ENCODE results near the gene GSTA2. TPM values are rescaled to one million over a fixed set of nuclear protein-coding genes. Genes with fewer than 3 reads are reported as not detected.
A peak's percentile ranks its signal among the peaks of the same experiment; 100 is the strongest.
"Not testable (repeated sequence)": the region's sequence is repeated elsewhere in the genome, so short reads cannot be mapped to it uniquely, and the experiment has no call there.

The GSTA2 gene
- total RNA-seq = 4.6 and 10.7 TPM in 2 replicates
- long read RNA-seq, transcript GSTA2-201 (7 exons, 1,313 nt) = major isoform, 9 of 9 reads
- long read RNA-seq, partial matches to known transcripts = 0 of 9 reads
- long read RNA-seq, other reads (novel, unspliced or antisense) = 0 of 9 reads

- H3K27ac Mint-ChIP-seq; H3K36me3 Mint-ChIP-seq (ENCODE audit: insufficient read depth); H3K27me3 Mint-ChIP-seq; DNase-seq (ENCODE audit: low spot score, unreplicated experiment): not testable (repeated sequence)
- H3K4me3 Mint-ChIP-seq (ENCODE audit: low read depth) = peak within 1 kb of the TSS; percentile 52
- H3K4me1 Mint-ChIP-seq (ENCODE audit: low read depth) = peaks cover 23% of the 10 kb centered on the region
- peaks cover 11% of the 10 kb centered on the region for H3K9me3 Mint-ChIP-seq (ENCODE audit: low read depth)
- peak; percentile 18 for TF ChIP-seq CTCF (IDR thresholded peaks at IDR 0.05; ENCODE audit: unreplicated experiment)
These were observed at the start of gene GSTA2 for GRCh38 chr6:52763322-52763916. TSS of gene GSTA2 (minus strand) at chr6:52763475. CDS start at chr6:52757947, 5,528 bp downstream.

- H3K4me1 Mint-ChIP-seq (ENCODE audit: low read depth); H3K27ac Mint-ChIP-seq; H3K36me3 Mint-ChIP-seq (ENCODE audit: insufficient read depth); H3K27me3 Mint-ChIP-seq; DNase-seq (ENCODE audit: low spot score, unreplicated experiment); H3K4me3 Mint-ChIP-seq (ENCODE audit: low read depth); H3K9me3 Mint-ChIP-seq (ENCODE audit: low read depth): not testable (repeated sequence)
These were observed 46.5 kb upstream of the GSTA2 start for GRCh38 chr6:52809777-52810176.

GRCh38 chr6:52808660-52809059 lies 45.4 kb upstream of the GSTA2 start:
- no peaks in the 10 kb centered on the region for H3K27me3 Mint-ChIP-seq
- no peak overlapping the region for H3K27ac Mint-ChIP-seq
- TF ChIP-seq CTCF (IDR thresholded peaks at IDR 0.05; ENCODE audit: unreplicated experiment) = no peak
- peaks cover 3% of the 10 kb centered on the region for H3K4me1 Mint-ChIP-seq (ENCODE audit: low read depth)
- H3K4me3 Mint-ChIP-seq (ENCODE audit: low read depth) = no peak overlapping the region
- DNase-seq (ENCODE audit: low spot score, unreplicated experiment) = no peak
- no peaks in the 10 kb centered on the region for H3K36me3 Mint-ChIP-seq (ENCODE audit: insufficient read depth)
- H3K9me3 Mint-ChIP-seq (ENCODE audit: low read depth) = no peaks in the 10 kb centered on the region

GRCh38 chr6:52803668-52804255 lies 40.5 kb upstream of the GSTA2 start, which contains the start of gene GSTA1:
TSS of gene GSTA1 (minus strand) at chr6:52803816. CDS start at chr6:52799267, 4,549 bp downstream.
- DNase-seq (ENCODE audit: low spot score, unreplicated experiment); H3K27me3 Mint-ChIP-seq; H3K9me3 Mint-ChIP-seq (ENCODE audit: low read depth); H3K36me3 Mint-ChIP-seq (ENCODE audit: insufficient read depth): not testable (repeated sequence)
- H3K4me3 Mint-ChIP-seq (ENCODE audit: low read depth) = peak within 1 kb of the TSS; percentile 62
- H3K4me1 Mint-ChIP-seq (ENCODE audit: low read depth) = peaks cover 21% of the 10 kb centered on the region
- H3K27ac Mint-ChIP-seq = peak within 1 kb of the TSS; percentile 29

GRCh38 chr6:52802806-52803205 lies 39.5 kb upstream of the GSTA2 start:
- no peak for TF ChIP-seq CTCF (IDR thresholded peaks at IDR 0.05; ENCODE audit: unreplicated experiment)

GRCh38 chr6:52801188-52801841 lies 38.0 kb upstream of the GSTA2 start:
- no peak overlapping the region for H3K4me3 Mint-ChIP-seq (ENCODE audit: low read depth)
- TF ChIP-seq CTCF (IDR thresholded peaks at IDR 0.05; ENCODE audit: unreplicated experiment) = no peak
- peaks cover 21% of the 10 kb centered on the region for H3K4me1 Mint-ChIP-seq (ENCODE audit: low read depth)
- no peak for DNase-seq (ENCODE audit: low spot score, unreplicated experiment)
- H3K9me3 Mint-ChIP-seq (ENCODE audit: low read depth) = no peaks in the 10 kb centered on the region
- peak overlapping the region; percentile 22 for H3K27ac Mint-ChIP-seq
- H3K27me3 Mint-ChIP-seq = no peaks in the 10 kb centered on the region
- no peaks in the 10 kb centered on the region for H3K36me3 Mint-ChIP-seq (ENCODE audit: insufficient read depth)

More at GRCh38 chr6:52802806-52803205, 39.5 kb upstream of the GSTA2 start:
- DNase-seq (ENCODE audit: low spot score, unreplicated experiment) = no peak
- no peaks in the 10 kb centered on the region for H3K36me3 Mint-ChIP-seq (ENCODE audit: insufficient read depth)
- H3K27me3 Mint-ChIP-seq = no peaks in the 10 kb centered on the region
- peak overlapping the region; percentile 14 for H3K27ac Mint-ChIP-seq
- peak overlapping the region; percentile 62 for H3K4me3 Mint-ChIP-seq (ENCODE audit: low read depth)
- H3K4me1 Mint-ChIP-seq (ENCODE audit: low read depth) = peaks cover 21% of the 10 kb centered on the region
- H3K9me3 Mint-ChIP-seq (ENCODE audit: low read depth) = no peaks in the 10 kb centered on the region

GRCh38 chr6:52799272-52799671 lies 36.0 kb upstream of the GSTA2 start:
- DNase-seq (ENCODE audit: low spot score, unreplicated experiment); H3K27ac Mint-ChIP-seq; H3K36me3 Mint-ChIP-seq (ENCODE audit: insufficient read depth); H3K4me3 Mint-ChIP-seq (ENCODE audit: low read depth); H3K27me3 Mint-ChIP-seq; H3K9me3 Mint-ChIP-seq (ENCODE audit: low read depth): not testable (repeated sequence)
- H3K4me1 Mint-ChIP-seq (ENCODE audit: low read depth) = peaks cover 21% of the 10 kb centered on the region

GRCh38 chr6:52794366-52794765 lies 31.1 kb upstream of the GSTA2 start:
- peaks cover 10% of the 10 kb centered on the region for H3K9me3 Mint-ChIP-seq (ENCODE audit: low read depth)
- not testable (repeated sequence) for H3K27ac Mint-ChIP-seq; H3K4me3 Mint-ChIP-seq (ENCODE audit: low read depth); H3K4me1 Mint-ChIP-seq (ENCODE audit: low read depth); H3K27me3 Mint-ChIP-seq; DNase-seq (ENCODE audit: low spot score, unreplicated experiment)
- peaks cover 23% of the 10 kb centered on the region for H3K36me3 Mint-ChIP-seq (ENCODE audit: insufficient read depth)

Data from progenitor cell of endocrine pancreas (in vitro differentiated cells).